ENCODE data around the gene FZD1.

The FZD1 gene

GRCh38 chr7:91243591-91244301, 20.5 kb upstream of the FZD1 start:
- no peak for ATAC-seq (replicated peaks; ENCODE audit: extremely low read depth, poor library complexity, severe bottlenecking)
- H3K27me3 Mint-ChIP-seq: no peaks in the 10 kb centered on the region

DNA sequence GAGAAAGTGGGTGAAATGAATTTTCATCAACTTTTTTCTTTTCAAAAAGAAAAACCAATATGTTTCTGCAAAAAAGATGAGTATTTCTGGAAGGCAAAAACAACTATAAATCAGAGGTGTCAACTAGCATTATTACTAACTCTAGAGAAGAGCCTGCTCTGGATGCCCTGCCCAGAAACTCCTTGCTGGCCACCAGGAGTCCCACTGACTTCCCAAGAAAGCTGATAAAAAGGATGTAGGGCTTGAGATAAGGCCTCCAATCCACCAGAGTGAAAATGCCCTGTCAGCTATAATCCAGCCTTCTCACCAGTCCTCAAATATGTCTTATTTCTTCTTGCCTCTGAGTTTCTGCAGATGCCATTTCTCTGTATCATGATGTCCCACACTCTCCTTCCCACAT, 16.7 kb upstream of the FZD1 start:
- no peak overlapping the region for H3K4me3 Mint-ChIP-seq
- ATAC-seq (replicated peaks; ENCODE audit: extremely low read depth, poor library complexity, severe bottlenecking) (no peak), DNase-seq (ENCODE audit: low spot score in 2 of 2) (no peak)
- H3K27ac Mint-ChIP-seq (ENCODE audit: low read depth): no peak overlapping the region
- H3K4me1 Mint-ChIP-seq: no peaks in the 10 kb centered on the region
- H3K27me3 Mint-ChIP-seq: no peaks in the 10 kb centered on the region
- H3K36me3 Mint-ChIP-seq (ENCODE audit: insufficient read depth): peaks cover 2% of the 10 kb centered on the region
- peaks cover 6% of the 10 kb centered on the region for H3K9me3 Mint-ChIP-seq

More at GRCh38 chr7:91243591-91244301, 20.5 kb upstream of the FZD1 start:
- Mint-ChIP-seq H3K4me1 (no peaks in the 10 kb centered on the region), H3K4me3 (no peak overlapping the region), H3K9me3 (peaks cover 3% of the 10 kb centered on the region), H3K27ac (ENCODE audit: low read depth) (no peak overlapping the region), H3K36me3 (ENCODE audit: insufficient read depth) (no peaks in the 10 kb centered on the region)
- no peak for DNase-seq (ENCODE audit: low spot score in 2 of 2)

GRCh38 chr7:91248996-91249395, 15.2 kb upstream of the FZD1 start:
- DNase-seq (ENCODE audit: low spot score in 2 of 2): no peak
- Mint-ChIP-seq H3K27ac (ENCODE audit: low read depth) (no peak overlapping the region), H3K9me3 (peaks cover 11% of the 10 kb centered on the region), H3K4me3 (no peak overlapping the region), H3K4me1 (no peaks in the 10 kb centered on the region), H3K27me3 (no peaks in the 10 kb centered on the region), H3K36me3 (ENCODE audit: insufficient read depth) (peaks cover 2% of the 10 kb centered on the region)
- no peak for ATAC-seq (replicated peaks; ENCODE audit: extremely low read depth, poor library complexity, severe bottlenecking)

GRCh38 chr7:91249506-91250233, 14.6 kb upstream of the FZD1 start:
- DNase-seq (ENCODE audit: low spot score in 2 of 2) (no peak), ATAC-seq (replicated peaks; ENCODE audit: extremely low read depth, poor library complexity, severe bottlenecking) (no peak)
- H3K36me3 Mint-ChIP-seq (ENCODE audit: insufficient read depth): peaks cover 2% of the 10 kb centered on the region
- H3K4me1 Mint-ChIP-seq: no peaks in the 10 kb centered on the region
- no peak overlapping the region for H3K4me3 Mint-ChIP-seq
- no peaks in the 10 kb centered on the region for H3K27me3 Mint-ChIP-seq
- H3K27ac Mint-ChIP-seq (ENCODE audit: low read depth): no peak overlapping the region
- H3K9me3 Mint-ChIP-seq: peaks cover 11% of the 10 kb centered on the region

DNA sequence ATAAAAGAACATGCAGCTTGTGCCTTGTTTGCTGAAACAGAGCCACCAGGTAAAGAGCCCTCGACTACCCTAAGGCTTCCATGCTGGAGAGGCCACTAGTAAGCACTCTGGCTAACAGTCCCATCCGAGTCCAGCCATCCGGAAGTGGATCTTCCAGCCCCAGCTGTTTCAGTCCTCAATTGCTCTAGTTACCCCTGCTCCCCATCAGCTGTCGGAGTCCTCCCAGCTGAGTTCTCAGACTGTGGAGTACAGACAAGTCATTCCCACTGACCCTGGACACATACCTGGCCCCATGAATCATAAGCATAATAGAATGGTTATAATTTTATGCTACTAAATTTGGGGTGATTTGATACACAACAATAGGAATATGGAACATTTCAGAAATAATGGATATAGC, 13.5 kb upstream of the FZD1 start:
- ATAC-seq (replicated peaks; ENCODE audit: extremely low read depth, poor library complexity, severe bottlenecking) (no peak), DNase-seq (ENCODE audit: low spot score in 2 of 2) (no peak)
- no peak overlapping the region for H3K4me3 Mint-ChIP-seq
- H3K36me3 Mint-ChIP-seq (ENCODE audit: insufficient read depth): peaks cover 2% of the 10 kb centered on the region
- H3K27ac Mint-ChIP-seq (ENCODE audit: low read depth): no peak overlapping the region
- H3K27me3 Mint-ChIP-seq: no peaks in the 10 kb centered on the region
- H3K4me1 Mint-ChIP-seq: no peaks in the 10 kb centered on the region
- H3K9me3 Mint-ChIP-seq: peaks cover 15% of the 10 kb centered on the region

DNA sequence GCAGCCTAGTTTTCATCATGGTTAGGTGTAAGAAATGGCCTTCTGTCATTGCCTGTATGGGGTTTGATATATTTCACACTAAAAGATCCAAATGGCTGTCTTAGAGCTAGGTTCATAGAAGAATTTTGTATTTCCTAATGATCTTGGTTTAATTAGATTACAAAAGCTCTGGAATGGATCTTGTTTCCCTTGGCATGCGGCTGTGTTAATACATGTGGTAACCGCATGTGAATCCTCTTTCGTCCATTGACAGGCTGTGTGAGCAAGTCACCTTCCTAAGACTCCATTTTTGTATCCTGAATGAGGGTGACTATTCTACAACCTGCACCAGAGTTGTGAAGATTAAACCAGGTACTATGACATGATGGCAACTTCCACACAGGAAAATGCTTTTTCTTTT, 12.4 kb upstream of the FZD1 start:
- H3K9me3 Mint-ChIP-seq: peaks cover 22% of the 10 kb centered on the region
- DNase-seq (ENCODE audit: low spot score in 2 of 2) (no peak), ATAC-seq (replicated peaks; ENCODE audit: extremely low read depth, poor library complexity, severe bottlenecking) (no peak)
- H3K4me3 Mint-ChIP-seq: no peak overlapping the region
- H3K27me3 Mint-ChIP-seq: no peaks in the 10 kb centered on the region
- peaks cover 2% of the 10 kb centered on the region for H3K36me3 Mint-ChIP-seq (ENCODE audit: insufficient read depth)
- H3K27ac Mint-ChIP-seq (ENCODE audit: low read depth): no peak overlapping the region
- H3K4me1 Mint-ChIP-seq: no peaks in the 10 kb centered on the region

GRCh38 chr7:91263384-91264045, 718 bp upstream of the FZD1 start:
- H3K4me1 Mint-ChIP-seq: no peaks in the 10 kb centered on the region
- H3K4me3 Mint-ChIP-seq: peak overlapping the region; percentile 65
- no peak for DNase-seq (ENCODE audit: low spot score in 2 of 2)
- peaks cover 37% of the 10 kb centered on the region for H3K27me3 Mint-ChIP-seq
- no peak for ATAC-seq (replicated peaks; ENCODE audit: extremely low read depth, poor library complexity, severe bottlenecking)
- no peaks in the 10 kb centered on the region for H3K9me3 Mint-ChIP-seq
- H3K27ac Mint-ChIP-seq (ENCODE audit: low read depth): no peak overlapping the region
- H3K36me3 Mint-ChIP-seq (ENCODE audit: insufficient read depth): no peaks in the 10 kb centered on the region

- Mint-ChIP-seq H3K4me1 (no peaks in the 10 kb centered on the region), H3K27ac (ENCODE audit: low read depth) (no peak overlapping the region), H3K4me3 (peak overlapping the region; percentile 61), H3K36me3 (ENCODE audit: insufficient read depth) (no peaks in the 10 kb centered on the region), H3K27me3 (peaks cover 37% of the 10 kb centered on the region), H3K9me3 (no peaks in the 10 kb centered on the region)
- no peak for ATAC-seq (replicated peaks; ENCODE audit: extremely low read depth, poor library complexity, severe bottlenecking)
- DNase-seq (ENCODE audit: low spot score in 2 of 2): no peak
Measured at GRCh38 chr7:91264924-91265681, 870 bp downstream of the FZD1 start.

DNA sequence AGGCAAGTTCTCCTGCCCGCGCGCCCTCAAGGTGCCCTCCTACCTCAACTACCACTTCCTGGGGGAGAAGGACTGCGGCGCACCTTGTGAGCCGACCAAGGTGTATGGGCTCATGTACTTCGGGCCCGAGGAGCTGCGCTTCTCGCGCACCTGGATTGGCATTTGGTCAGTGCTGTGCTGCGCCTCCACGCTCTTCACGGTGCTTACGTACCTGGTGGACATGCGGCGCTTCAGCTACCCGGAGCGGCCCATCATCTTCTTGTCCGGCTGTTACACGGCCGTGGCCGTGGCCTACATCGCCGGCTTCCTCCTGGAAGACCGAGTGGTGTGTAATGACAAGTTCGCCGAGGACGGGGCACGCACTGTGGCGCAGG, 1.4 kb downstream of the FZD1 start:
- Mint-ChIP-seq H3K36me3 (ENCODE audit: insufficient read depth) (no peaks in the 10 kb centered on the region), H3K9me3 (no peaks in the 10 kb centered on the region), H3K4me3 (peak overlapping the region; percentile 61), H3K27ac (ENCODE audit: low read depth) (no peak overlapping the region), H3K27me3 (peaks cover 37% of the 10 kb centered on the region), H3K4me1 (no peaks in the 10 kb centered on the region)
- no peak for DNase-seq (ENCODE audit: low spot score in 2 of 2)
- no peak for ATAC-seq (replicated peaks; ENCODE audit: extremely low read depth, poor library complexity, severe bottlenecking)

GRCh38 chr7:91266067-91266688, 1.9 kb downstream of the FZD1 start:
- Mint-ChIP-seq H3K4me3 (no peak overlapping the region), H3K27me3 (peaks cover 37% of the 10 kb centered on the region), H3K27ac (ENCODE audit: low read depth) (no peak overlapping the region), H3K9me3 (no peaks in the 10 kb centered on the region), H3K36me3 (ENCODE audit: insufficient read depth) (no peaks in the 10 kb centered on the region), H3K4me1 (no peaks in the 10 kb centered on the region)
- no peak for DNase-seq (ENCODE audit: low spot score in 2 of 2)
- no peak for ATAC-seq (replicated peaks; ENCODE audit: extremely low read depth, poor library complexity, severe bottlenecking)

- H3K9me3 Mint-ChIP-seq: no peaks in the 10 kb centered on the region
- no peak overlapping the region for H3K4me3 Mint-ChIP-seq
- no peaks in the 10 kb centered on the region for H3K4me1 Mint-ChIP-seq
- no peak overlapping the region for H3K27ac Mint-ChIP-seq (ENCODE audit: low read depth)
- H3K27me3 Mint-ChIP-seq: peaks cover 36% of the 10 kb centered on the region
- DNase-seq (ENCODE audit: low spot score in 2 of 2) (no peak), ATAC-seq (replicated peaks; ENCODE audit: extremely low read depth, poor library complexity, severe bottlenecking) (no peak)
- H3K36me3 Mint-ChIP-seq (ENCODE audit: insufficient read depth): no peaks in the 10 kb centered on the region
Measured at GRCh38 chr7:91266689-91267090, 2.5 kb downstream of the FZD1 start.
